Measurements from ENCODE around the gene PAK5.

Gene PAK5

DNA sequence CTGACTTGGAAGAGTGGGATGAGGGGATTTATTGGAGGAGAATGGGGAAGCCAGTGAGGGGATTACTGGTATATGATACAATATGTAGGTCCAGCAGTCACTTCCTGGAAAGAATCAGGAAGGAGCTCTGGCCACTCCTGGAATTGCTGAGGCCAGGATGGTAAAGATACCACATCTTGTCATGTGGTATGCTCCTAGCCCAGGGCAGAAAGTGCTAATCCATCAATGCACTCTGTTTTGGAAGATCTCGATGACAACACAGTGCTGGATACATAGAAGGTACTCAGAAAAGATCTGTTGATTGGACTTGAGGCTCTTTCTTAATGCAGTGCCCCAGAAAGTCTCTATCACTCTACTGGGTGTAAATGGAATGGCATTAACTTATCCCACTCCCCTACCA lies 271.9 kb downstream of the PAK5 start:
- H3K9me3 ChIP-seq (ENCODE audit: insufficient read depth, low read length), result no peaks in the 10 kb centered on the region
- no peaks in the 10 kb centered on the region for H3K79me2 ChIP-seq (ENCODE audit: insufficient read depth, low read length)
- TF ChIP-seq, protein P1, sequence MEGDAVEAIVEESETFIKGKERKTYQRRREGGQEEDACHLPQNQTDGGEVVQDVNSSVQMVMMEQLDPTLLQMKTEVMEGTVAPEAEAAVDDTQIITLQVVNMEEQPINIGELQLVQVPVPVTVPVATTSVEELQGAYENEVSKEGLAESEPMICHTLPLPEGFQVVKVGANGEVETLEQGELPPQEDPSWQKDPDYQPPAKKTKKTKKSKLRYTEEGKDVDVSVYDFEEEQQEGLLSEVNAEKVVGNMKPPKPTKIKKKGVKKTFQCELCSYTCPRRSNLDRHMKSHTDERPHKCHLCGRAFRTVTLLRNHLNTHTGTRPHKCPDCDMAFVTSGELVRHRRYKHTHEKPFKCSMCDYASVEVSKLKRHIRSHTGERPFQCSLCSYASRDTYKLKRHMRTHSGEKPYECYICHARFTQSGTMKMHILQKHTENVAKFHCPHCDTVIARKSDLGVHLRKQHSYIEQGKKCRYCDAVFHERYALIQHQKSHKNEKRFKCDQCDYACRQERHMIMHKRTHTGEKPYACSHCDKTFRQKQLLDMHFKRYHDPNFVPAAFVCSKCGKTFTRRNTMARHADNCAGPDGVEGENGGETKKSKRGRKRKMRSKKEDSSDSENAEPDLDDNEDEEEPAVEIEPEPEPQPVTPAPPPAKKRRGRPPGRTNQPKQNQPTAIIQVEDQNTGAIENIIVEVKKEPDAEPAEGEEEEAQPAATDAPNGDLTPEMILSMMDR (IDR thresholded peaks at IDR 0.05; ENCODE audit: insufficient read depth, low read length, poor library complexity, severe bottlenecking), result no peak
- no peak for TF ChIP-seq EZH2phosphoT487 (conservative IDR thresholded peaks at IDR 0.05; ENCODE audit: low read length)
- H3K27ac ChIP-seq (ENCODE audit: low read depth, low read length), result no peak overlapping the region
- no peaks in the 10 kb centered on the region for H3K9me2 ChIP-seq (replicated peaks; ENCODE audit: insufficient read depth, low read length)
- H4K20me1 ChIP-seq (ENCODE audit: low read depth, low read length), result no peaks in the 10 kb centered on the region
- H3K4me2 ChIP-seq (ENCODE audit: low read depth, low read length, poor library complexity, severe bottlenecking), result no peak overlapping the region
- no peaks in the 10 kb centered on the region for H3K36me3 ChIP-seq (ENCODE audit: low read length)
- H2AFZ ChIP-seq (ENCODE audit: low read depth, low read length, severe bottlenecking), result no peak overlapping the region
- H3K27me3 ChIP-seq (ENCODE audit: low read length), result no peaks in the 10 kb centered on the region
- H3K9ac ChIP-seq (ENCODE audit: low read length), result no peak overlapping the region
- no peak overlapping the region for H3K4me3 ChIP-seq (ENCODE audit: insufficient read depth, low read length, poor library complexity, severe bottlenecking)
- no peaks in the 10 kb centered on the region for H3F3A ChIP-seq (ENCODE audit: insufficient read depth)

DNA sequence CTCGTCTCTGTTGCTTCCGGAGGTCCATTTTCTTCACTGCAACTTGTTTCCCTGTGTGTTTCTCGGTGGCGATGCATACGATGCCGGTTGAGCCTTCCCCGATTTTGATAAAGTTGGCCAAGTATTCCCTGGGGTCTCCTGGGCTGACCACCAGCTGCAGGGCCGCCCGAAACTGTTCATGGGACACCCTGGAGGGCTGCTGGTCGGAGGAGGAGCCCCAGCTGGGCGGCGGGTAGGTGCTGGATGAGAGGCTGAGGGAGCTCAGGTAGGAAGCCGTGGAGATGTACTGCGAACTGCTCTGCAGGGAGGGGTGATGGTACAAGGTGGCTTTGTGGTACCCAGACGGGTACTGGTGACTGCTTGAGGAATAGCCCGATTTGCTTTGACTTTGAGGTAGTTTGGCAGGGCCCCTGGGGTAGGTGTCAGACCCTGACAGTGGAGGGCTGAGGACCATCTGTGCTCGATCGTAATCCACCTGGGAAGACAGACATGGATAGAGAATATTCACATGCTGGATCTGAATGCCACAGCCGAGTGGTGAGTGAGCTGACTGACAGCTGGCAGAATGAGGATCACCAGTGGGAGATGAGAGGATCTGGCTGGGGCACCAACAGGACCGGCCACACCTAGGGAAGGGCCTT lies 272.8 kb downstream of the PAK5 start:
- H3K4me2 ChIP-seq (ENCODE audit: low read depth, low read length, poor library complexity, severe bottlenecking), result no peak overlapping the region
- no peaks in the 10 kb centered on the region for H3K9me2 ChIP-seq (replicated peaks; ENCODE audit: insufficient read depth, low read length)
- TF ChIP-seq, protein P1 (IDR thresholded peaks at IDR 0.05; ENCODE audit: insufficient read depth, low read length, poor library complexity, severe bottlenecking), result no peak
- no peak for TF ChIP-seq EZH2phosphoT487 (conservative IDR thresholded peaks at IDR 0.05; ENCODE audit: low read length)
- no peaks in the 10 kb centered on the region for H3F3A ChIP-seq (ENCODE audit: insufficient read depth)
- H3K9me3 ChIP-seq (ENCODE audit: insufficient read depth, low read length), result no peaks in the 10 kb centered on the region
- no peaks in the 10 kb centered on the region for H3K36me3 ChIP-seq (ENCODE audit: low read length)
- H4K20me1 ChIP-seq (ENCODE audit: low read depth, low read length), result no peaks in the 10 kb centered on the region
- H3K9ac ChIP-seq (ENCODE audit: low read length), result no peak overlapping the region
- H3K4me3 ChIP-seq (ENCODE audit: insufficient read depth, low read length, poor library complexity, severe bottlenecking), result no peak overlapping the region
- H2AFZ ChIP-seq (ENCODE audit: low read depth, low read length, severe bottlenecking), result no peak overlapping the region
- no peak overlapping the region for H3K27ac ChIP-seq (ENCODE audit: low read depth, low read length)
- H3K27me3 ChIP-seq (ENCODE audit: low read length), result no peaks in the 10 kb centered on the region
- H3K79me2 ChIP-seq (ENCODE audit: insufficient read depth, low read length), result no peaks in the 10 kb centered on the region

DNA sequence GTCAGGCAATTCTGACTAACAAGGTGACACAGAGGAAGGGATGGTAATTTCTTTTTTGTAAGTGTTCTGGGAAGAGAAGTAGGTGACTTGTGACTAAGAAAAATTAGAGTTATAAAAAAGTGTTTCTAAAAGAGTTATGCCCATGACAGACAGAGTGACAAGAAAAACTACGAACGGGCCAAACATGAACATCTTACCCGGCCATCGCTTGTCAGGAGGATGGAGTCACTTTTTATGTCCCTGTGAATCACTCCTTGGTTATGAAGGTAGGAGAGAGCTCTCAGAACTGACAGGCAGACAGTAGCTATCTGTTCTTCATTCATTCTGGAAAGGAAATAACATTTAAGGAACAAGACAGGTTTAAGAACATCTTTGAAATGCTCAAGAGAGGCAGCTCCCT lies 281.5 kb downstream of the PAK5 start:
- Histone ChIP-seq H3K4me3 (ENCODE audit: insufficient read depth, low read length, poor library complexity, severe bottlenecking) (no peak overlapping the region), H4K20me1 (ENCODE audit: low read depth, low read length) (no peaks in the 10 kb centered on the region), H3K27ac (ENCODE audit: low read depth, low read length) (no peak overlapping the region), H3K36me3 (ENCODE audit: low read length) (no peaks in the 10 kb centered on the region), H3K9me2 (replicated peaks; ENCODE audit: insufficient read depth, low read length) (no peaks in the 10 kb centered on the region), H3K9me3 (ENCODE audit: insufficient read depth, low read length) (no peaks in the 10 kb centered on the region), H3K27me3 (ENCODE audit: low read length) (no peaks in the 10 kb centered on the region), H3K79me2 (ENCODE audit: insufficient read depth, low read length) (no peaks in the 10 kb centered on the region), H3F3A (ENCODE audit: insufficient read depth) (no peaks in the 10 kb centered on the region), H3K9ac (ENCODE audit: low read length) (no peak overlapping the region), H2AFZ (ENCODE audit: low read depth, low read length, severe bottlenecking) (no peak overlapping the region), H3K4me2 (ENCODE audit: low read depth, low read length, poor library complexity, severe bottlenecking) (no peak overlapping the region)
- no peak for TF ChIP-seq EZH2phosphoT487 (conservative IDR thresholded peaks at IDR 0.05; ENCODE audit: low read length)
- TF ChIP-seq, protein P1 (IDR thresholded peaks at IDR 0.05; ENCODE audit: insufficient read depth, low read length, poor library complexity, severe bottlenecking), result no peak

Data from SU-DHL-6 (cell line).